ENCODE measurements around the gene MAGEA6. TPM values are rescaled to one million over a fixed set of nuclear protein-coding genes. Genes with fewer than 3 reads are reported as not detected.
"Not testable (repeated sequence)": the region's sequence is repeated elsewhere in the genome, so short reads cannot be mapped to it uniquely, and the experiment has no call there.

MAGEA6 gene
- total and polyA plus RNA-seq, 2 experiments from 2014 or later: not detected

DNA sequence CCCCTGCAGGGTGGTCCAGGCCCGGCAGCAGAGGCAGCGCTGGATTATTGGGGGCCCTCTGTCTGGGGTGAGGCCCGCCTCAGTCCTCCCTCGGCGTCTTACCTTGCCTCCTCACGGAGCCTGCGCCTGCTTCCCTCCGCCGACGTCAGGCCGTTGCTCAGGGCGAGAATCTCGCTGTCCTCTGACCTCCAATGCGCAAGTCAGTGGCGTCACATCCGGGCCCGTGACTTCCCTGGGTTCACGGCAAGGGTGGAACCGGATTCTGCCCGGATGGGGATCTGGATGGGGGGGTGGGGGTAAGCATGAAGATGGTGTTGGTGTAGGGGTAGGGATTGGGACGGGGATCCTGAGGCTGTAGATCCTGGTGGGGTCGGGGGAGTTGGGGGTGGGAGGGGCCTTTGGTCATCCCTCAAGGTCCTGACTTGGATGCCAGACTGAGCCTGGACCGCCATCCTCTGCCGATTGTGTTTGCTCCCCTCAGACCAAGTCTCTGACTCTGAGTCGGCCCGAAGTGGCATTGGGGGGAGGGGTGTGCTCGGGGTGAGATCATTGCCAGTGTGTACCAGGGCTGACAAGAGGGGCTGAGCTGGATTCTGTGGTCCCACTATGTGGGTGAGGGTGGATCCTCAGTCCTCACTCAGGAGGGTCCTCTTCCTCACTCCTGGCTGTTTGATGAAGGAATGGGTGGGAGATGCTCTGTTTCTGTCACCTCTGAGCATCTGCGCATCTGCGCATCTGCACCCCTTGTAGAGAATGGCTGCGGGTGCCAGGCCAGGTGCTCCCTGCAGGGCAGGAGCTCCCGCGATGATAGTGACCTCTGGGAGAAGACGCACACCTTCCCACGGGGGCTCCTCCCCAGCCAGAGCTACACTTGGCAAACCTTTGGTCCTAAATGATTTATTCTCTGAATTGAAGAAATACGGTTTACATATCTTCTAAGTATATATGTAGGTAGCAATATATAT lies 15.5 kb downstream of the MAGEA6 start, which contains the start of gene MAGEA2:
Gene MAGEA2 (minus strand): TSS at position 157 of the 965 bp plus-strand sequence. CDS start 2,479 bp downstream, outside the sequence.
- not testable (repeated sequence) for H3K9me3 ChIP-seq (ENCODE audit: low read depth); H3K4me3 ChIP-seq; H3K4me1 ChIP-seq (ENCODE audit: low read depth); H3K27me3 ChIP-seq; H3K36me3 ChIP-seq; H3K27ac ChIP-seq; DNase-seq (ENCODE audit: low read depth in 1 of 2, low spot score in 1 of 2)

GRCh38 chrX:152738560-152738959 lies 30.9 kb downstream of the MAGEA6 start:
- no peaks in the 10 kb centered on the region for H3K9me3 ChIP-seq (ENCODE audit: low read depth)
- no peak overlapping the region for H3K27ac ChIP-seq
- H3K36me3 ChIP-seq: no peaks in the 10 kb centered on the region
- H3K27me3 ChIP-seq: no peaks in the 10 kb centered on the region
- no peaks in the 10 kb centered on the region for H3K4me1 ChIP-seq (ENCODE audit: low read depth)
- no peak for DNase-seq (ENCODE audit: low read depth in 1 of 2, low spot score in 1 of 2)
- no peak overlapping the region for H3K4me3 ChIP-seq
- TF ChIP-seq, protein P1, sequence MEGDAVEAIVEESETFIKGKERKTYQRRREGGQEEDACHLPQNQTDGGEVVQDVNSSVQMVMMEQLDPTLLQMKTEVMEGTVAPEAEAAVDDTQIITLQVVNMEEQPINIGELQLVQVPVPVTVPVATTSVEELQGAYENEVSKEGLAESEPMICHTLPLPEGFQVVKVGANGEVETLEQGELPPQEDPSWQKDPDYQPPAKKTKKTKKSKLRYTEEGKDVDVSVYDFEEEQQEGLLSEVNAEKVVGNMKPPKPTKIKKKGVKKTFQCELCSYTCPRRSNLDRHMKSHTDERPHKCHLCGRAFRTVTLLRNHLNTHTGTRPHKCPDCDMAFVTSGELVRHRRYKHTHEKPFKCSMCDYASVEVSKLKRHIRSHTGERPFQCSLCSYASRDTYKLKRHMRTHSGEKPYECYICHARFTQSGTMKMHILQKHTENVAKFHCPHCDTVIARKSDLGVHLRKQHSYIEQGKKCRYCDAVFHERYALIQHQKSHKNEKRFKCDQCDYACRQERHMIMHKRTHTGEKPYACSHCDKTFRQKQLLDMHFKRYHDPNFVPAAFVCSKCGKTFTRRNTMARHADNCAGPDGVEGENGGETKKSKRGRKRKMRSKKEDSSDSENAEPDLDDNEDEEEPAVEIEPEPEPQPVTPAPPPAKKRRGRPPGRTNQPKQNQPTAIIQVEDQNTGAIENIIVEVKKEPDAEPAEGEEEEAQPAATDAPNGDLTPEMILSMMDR (IDR thresholded peaks at IDR 0.05; ENCODE audit: low read depth, low read length): no peak

DNA sequence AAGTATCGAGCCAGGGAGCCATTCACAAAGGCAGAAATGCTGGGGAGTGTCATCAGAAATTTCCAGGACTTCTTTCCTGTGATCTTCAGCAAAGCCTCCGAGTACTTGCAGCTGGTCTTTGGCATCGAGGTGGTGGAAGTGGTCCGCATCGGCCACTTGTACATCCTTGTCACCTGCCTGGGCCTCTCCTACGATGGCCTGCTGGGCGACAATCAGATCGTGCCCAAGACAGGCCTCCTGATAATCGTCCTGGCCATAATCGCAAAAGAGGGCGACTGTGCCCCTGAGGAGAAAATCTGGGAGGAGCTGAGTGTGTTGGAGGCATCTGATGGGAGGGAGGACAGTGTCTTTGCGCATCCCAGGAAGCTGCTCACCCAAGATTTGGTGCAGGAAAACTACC lies 33.0 kb downstream of the MAGEA6 start:
- H3K9me3 ChIP-seq (ENCODE audit: low read depth); H3K27ac ChIP-seq; H3K27me3 ChIP-seq; H3K4me3 ChIP-seq; H3K4me1 ChIP-seq (ENCODE audit: low read depth); H3K36me3 ChIP-seq; DNase-seq (ENCODE audit: low read depth in 1 of 2, low spot score in 1 of 2): not testable (repeated sequence)

GRCh38 chrX:152735860-152736511 lies 33.5 kb downstream of the MAGEA6 start:
- DNase-seq (ENCODE audit: low read depth in 1 of 2, low spot score in 1 of 2): no peak
- Histone ChIP-seq H3K4me3 (no peak overlapping the region), H3K27me3 (no peaks in the 10 kb centered on the region), H3K27ac (no peak overlapping the region), H3K9me3 (ENCODE audit: low read depth) (no peaks in the 10 kb centered on the region), H3K36me3 (no peaks in the 10 kb centered on the region), H3K4me1 (ENCODE audit: low read depth) (no peaks in the 10 kb centered on the region)
- TF ChIP-seq, protein P1 (IDR thresholded peaks at IDR 0.05; ENCODE audit: low read depth, low read length): no peak

GRCh38 chrX:152735101-152735500 lies 34.4 kb downstream of the MAGEA6 start:
- Histone ChIP-seq H3K36me3 (no peaks in the 10 kb centered on the region), H3K4me3 (no peak overlapping the region), H3K27ac (no peak overlapping the region), H3K27me3 (no peaks in the 10 kb centered on the region), H3K4me1 (ENCODE audit: low read depth) (no peaks in the 10 kb centered on the region), H3K9me3 (ENCODE audit: low read depth) (no peaks in the 10 kb centered on the region)
- DNase-seq (ENCODE audit: low read depth in 1 of 2, low spot score in 1 of 2): no peak
- TF ChIP-seq, protein P1 (IDR thresholded peaks at IDR 0.05; ENCODE audit: low read depth, low read length): no peak

DNA sequence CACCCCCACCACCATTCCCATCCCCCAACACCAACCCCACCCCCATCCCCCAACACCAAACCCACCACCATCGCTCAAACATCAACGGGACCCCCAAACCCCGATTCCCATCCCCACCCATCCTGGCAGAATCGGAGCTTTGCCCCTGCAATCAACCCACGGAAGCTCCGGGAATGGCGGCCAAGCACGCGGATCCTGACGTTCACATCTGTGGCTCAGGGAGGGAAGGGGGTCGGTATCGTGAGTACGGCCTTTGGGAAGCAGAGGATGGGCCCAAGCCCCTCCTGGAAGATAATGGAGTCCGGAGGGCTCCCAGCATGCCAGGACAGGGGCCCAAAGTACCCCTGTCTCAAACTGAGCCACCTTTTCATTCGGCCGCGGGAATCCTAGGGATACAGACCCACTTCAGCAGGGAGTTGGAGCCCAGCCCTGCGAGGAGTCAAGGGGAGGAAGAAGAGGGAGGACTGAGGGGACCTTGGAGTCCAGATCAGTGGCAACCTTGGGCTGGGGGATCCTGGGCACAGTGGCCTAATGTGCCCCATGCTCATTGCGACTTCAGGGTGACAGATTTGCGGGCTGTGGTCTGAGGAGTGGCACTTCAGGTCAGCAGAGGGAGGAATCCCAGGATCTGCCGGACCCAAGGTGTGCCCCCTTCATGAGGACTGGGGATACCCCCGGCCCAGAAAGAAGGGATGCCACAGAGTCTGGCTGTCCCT lies 35.2 kb downstream of the MAGEA6 start:
- H3K27ac ChIP-seq; H3K36me3 ChIP-seq; DNase-seq (ENCODE audit: low read depth in 1 of 2, low spot score in 1 of 2); H3K9me3 ChIP-seq (ENCODE audit: low read depth); H3K4me1 ChIP-seq (ENCODE audit: low read depth); H3K27me3 ChIP-seq; H3K4me3 ChIP-seq: not testable (repeated sequence)
